Midbrain (tissue), 1 donor: ENCODE measurements around the gene TMEM236.

Experiments
- DNase-seq: peaks from one replicate; lab custom pipeline; 2025; lab: John Stamatoyannopoulos, UW

The TMEM236 gene

DNA sequence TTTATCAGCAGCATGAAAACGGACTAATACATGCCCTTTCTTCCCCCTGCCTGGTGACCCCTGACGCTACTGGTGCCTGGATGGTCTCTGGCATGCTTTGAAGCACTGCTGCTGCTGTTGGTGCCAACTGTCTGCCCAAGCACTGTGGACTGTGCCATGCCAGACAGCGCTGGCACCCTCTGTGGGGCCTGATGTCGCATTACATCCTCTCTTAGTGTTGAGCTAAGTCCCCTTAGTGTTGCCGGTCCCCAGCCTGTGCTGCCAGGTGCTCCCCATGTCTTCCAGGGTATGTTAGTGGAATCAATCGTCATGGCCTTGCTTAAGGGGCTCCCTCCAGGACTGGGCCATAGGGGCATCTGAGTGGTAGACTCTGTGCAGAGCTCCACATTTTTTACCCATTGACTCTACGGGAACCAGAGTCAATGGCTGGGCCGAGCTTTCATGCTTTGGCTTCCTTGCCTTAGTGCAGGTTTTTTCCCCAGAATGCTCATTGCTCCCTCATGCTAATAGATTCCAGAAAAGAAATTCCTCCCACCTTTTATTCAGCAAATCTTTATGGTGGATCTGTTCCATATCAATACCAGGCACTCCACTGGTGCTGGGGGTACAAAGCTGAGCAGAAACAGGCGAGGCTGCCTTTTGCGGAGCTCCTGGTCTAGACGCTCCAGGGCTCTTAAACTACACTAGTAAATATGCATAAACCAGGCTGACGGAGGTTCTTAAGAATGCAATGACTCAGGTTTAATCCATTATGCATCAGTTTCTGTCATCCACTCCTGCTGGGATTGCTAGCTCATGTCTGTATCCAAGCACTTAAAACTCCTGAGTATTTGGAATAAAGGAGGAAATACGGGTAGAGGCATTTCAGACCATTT lies 35.3 kb downstream of the TMEM236 start:
- DNase-seq, result no peak

GRCh38 chr10:17788646-17789045 lies 36.6 kb downstream of the TMEM236 start:
- no peak for DNase-seq

- DNase-seq, result no peak
Measured at GRCh38 chr10:17789396-17789795, 37.4 kb downstream of the TMEM236 start.

- DNase-seq, result no peak
Measured at GRCh38 chr10:17790651-17791050, 38.6 kb downstream of the TMEM236 start.

DNA sequence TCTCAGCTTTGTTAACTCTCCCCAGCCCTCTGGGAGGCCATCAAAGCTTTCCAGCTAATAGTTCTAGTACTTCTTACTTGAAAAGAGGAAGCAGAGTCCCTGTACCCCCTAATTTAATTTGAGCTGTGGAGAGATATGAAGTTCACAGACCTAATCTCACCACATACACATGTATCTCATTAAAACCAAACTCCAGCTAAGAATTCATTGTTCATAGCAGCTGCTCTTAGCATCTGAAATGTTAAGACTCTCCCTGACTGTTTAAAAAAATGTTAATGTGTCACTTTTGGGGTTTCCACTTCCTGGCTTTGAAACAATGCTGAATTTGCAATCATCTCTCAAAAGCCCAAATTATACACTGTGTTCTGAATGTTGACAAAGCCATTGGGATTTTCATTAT lies 41.0 kb downstream of the TMEM236 start:
- no peak for DNase-seq

DNA sequence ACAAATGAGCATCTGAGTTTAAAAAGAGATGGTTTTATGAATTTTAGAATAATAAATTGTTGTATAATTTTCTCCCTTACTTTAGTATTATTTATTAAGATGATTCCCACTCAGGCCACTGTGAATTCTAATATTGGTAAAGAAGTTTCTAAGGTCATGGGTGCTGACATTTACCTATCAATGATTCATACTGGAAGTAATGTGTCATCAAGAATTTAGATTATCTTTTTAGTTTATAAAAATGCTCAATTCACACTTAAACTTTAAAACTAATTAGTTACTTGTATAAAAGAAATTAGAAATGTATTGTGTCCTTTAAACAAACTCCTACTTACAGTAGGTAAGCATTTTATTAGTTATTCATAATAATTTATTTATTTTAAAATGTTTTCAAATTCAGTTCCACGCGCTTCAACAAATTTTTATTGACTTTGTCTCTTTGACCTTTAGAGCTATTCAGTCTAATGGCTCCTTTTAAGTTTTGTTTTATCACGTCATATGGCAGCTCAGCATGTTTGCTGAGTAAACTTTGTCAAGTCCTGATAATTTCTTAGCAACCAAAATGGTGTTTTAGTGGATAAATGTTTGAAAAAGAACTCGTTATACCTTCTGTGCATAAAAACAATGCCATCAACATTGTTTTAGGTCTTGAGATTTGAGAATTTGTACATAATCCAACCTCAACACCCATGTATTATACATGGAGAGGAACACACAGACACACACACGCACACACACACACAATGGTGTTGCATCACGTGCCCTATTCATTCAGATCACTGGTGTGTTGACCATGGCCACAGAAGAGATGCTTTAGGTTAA lies 42.0 kb downstream of the TMEM236 start:
- no peak for DNase-seq

- no peak for DNase-seq
Measured at GRCh38 chr10:17795083-17795482, 43.1 kb downstream of the TMEM236 start.

DNA sequence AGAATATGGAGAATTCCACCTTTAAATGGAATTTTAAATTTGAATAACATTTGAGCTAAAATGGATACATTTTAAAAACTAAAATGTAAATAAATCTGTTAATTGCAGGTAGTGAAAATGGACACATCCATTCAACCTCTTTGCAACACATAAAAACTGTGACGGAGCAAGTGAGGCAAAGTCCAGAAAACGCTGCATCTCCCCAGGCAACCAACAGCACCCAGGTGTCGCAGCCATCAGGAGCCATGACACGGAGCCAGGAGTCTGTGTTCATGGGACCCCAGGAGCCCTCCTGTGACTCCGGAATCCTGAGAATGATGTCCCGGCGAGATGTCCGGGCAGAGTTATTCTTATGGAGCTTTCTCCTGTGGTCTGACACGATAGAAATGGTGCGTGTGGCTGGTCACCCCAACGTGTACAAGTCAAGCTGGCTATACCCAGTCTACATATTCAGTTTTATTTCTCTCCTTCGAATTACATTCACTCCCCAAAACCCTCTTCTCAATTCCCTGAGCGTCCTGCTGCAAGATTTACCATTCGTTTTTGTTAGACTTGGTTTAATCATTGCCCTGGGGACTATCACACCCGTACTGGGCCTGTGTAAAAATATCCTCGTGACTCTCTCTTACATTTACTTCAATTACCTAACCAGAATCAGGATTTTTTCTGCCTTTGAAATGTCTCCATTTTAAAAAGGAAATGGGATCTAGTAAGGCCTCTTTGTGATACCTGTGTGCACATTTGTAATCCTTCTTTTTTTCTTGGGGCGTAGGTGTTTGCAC lies 44.0 kb downstream of the TMEM236 start:
- no peak for DNase-seq

GRCh38 chr10:17801507-17801906 lies 49.5 kb downstream of the TMEM236 start:
- DNase-seq, result no peak

DNA sequence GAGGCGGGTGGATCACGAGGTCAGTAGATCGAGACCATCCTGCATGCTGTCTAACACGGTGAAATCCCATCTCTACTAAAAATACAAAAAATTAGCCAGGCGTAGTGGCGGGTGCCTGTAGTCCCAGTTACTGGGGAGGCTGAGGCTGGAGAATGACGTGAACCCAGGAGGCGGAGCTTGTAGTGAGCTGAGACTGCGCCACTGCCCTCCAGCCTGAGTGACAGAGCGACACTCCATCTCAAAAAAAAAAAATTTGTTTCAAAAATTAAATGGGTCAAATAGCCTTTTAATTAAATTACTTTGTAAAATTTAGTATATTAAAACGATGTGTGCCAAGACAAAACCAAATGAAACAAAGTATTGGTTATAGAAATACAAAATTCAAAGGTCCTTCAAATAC lies 50.3 kb downstream of the TMEM236 start:
- no peak for DNase-seq

DNA sequence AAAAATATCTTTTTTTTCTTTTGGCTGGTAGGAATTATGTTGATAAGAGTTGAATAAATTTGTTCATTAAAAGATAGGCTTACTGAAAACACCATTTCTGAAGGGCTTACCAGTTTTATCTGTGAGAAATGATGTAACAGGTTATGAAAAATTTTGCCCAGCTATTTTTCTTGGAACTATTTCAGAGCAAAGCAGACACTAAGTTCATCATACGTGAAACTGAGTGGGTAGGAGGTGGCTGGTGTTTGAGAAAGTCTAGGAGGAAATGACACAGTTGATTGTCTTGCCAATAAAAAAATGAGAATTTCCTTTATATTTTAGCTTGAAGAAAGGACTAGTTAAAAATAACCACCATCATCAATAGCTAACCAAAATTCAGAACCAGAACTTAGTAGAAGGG lies 51.0 kb downstream of the TMEM236 start:
- DNase-seq, result no peak

DNA sequence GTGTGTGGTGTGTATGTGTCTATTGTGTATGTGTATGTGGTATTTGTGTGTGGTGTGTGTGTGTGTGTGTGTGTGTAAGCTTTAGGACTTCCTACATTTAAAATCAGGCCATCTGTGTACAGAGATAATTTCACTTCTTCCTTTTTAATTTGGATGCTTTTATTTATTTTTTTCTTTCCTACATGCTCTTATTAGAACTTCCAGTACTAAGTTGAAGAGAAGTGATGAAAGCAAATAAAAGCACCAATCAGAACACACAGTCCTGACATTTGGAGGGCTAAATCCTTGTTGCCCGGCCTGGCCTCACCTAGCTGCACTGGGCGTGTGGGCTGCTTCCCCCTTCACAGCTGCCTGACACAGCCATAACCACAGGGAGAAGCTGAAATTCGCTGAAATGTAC lies 53.3 kb downstream of the TMEM236 start:
- DNase-seq, result no peak

DNA sequence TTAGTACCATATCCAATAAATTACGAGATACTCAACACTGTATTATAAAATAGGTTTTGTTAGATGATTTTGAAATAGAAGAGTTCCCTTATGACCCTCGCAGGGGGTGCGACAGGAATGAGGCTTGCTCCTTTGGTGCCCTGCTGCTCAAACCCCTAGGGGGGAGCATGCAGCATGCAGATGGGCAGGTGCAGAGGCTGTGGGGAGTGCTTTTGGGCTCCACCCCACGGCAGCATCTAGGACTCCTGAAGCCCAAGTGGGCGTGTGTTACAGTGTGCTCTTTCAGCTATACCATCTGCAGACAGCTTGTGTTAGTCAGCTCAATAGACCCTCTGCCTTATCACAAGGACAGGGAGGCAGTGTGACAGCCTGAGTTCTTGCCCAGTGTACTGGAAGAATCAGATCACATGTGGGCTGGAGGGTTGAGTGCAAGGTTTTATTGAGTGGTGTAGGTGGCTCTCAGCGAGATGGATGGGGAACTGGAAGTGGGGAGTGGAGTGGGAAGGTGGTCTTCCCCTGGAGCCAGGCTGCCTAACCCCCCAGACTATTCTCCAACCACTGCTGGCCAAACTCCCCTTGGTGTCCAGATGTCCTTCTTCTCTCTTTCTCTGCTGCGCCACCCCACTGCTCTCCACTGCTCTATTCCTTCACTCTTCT lies 54.0 kb downstream of the TMEM236 start:
- no peak for DNase-seq

GRCh38 chr10:17808971-17809841 lies 57.2 kb downstream of the TMEM236 start, which contains the start of gene MRC1:
MRC1 (plus strand) TSS chr10:17809348; CDS start chr10:17809466, 118 bp downstream.
- no peak for DNase-seq

DNA sequence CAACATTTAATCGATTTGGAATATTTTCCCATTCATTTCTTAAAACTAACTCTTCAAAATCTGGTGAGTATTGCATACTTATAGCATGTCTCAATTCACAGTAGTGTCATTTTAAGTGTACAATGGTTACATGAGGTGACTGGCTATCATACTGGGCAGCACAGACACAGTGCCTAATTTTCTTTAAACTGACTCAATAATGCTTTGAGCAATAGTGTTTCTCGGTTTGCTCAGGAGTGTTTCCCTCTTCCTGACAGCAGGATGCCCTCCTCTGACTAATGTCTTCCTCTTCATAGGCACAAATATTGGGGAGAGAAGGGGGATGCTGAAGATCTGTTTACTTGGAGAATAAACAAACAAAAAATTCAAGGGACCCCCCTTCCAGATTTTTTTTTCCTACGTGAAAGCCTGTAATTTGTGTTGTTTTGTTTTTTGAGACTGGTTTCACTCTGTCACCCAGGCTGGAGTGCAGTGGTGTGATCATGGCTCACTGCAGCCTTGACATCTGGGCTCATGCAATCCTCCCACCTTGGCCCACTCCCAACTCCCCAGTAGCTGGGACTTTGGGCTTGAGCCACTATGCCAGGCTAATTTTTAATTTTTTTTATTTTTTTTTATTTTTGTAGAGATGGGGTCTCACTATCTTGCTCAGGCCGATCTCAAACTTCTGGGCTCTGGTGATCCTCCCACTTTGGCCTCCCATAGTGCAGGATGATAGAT lies 59.3 kb downstream of the TMEM236 start:
- DNase-seq, result no peak

DNA sequence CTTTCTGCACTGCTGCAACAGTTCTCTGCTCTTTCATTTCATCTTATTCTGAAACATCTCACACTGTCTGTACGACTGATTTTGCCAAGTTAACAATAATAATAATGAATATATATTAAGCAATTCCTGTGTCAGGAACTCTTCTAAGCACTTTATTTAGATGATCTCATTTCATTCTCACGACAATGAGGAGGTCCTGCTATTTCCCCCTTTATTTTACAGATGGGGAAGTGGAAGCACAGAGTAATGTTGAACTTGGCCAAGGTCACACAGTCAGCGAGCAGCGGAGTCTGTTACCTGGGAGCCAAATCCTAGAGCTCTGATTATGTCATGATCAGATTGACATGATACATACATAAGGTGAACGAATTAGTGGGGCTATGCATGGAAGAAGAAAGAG lies 63.0 kb downstream of the TMEM236 start:
- DNase-seq, result no peak

DNA sequence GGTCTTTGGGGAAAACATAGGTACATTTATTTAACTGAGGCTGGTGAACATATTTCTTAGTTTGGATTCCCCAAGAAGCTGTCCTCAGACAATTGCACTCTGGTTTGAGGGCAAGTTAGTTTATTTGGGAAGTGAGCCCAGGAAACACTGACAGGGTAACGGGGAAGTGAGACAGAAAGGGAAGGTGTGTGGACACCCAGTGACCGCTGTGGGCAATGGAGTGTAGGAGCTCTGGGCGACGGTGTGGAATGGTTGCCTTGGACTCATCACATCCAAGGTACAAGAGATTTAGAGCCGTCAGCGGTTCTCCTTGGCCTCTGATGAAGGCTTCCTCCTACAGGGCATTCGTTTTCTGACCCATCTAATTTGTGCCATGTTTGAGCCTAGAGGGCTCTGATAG lies 64.2 kb downstream of the TMEM236 start:
- DNase-seq, result no peak

- DNase-seq, result no peak
Measured at GRCh38 chr10:17817316-17817715, 65.3 kb downstream of the TMEM236 start.

GRCh38 chr10:17817790-17818189 lies 65.8 kb downstream of the TMEM236 start:
- DNase-seq, result no peak

DNA sequence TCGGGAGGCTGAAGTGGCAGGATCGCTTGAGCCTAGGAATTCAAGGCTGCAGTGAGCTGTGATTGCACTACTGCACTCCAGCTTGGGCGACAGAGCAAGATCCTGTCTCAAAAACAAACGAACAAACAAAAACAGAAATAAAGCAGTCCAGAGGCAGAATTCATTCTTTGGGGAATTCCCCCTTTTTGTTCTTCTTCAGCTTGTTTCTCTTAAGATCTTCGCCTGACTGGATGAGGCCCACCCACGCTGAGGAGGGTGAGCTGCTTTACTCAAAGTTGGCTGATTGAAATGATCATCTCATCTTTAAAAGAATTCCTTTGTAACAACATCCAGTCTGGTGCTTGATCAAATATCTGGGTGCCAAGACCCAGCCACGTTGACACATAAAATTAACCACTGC lies 67.8 kb downstream of the TMEM236 start:
- DNase-seq, result no peak
